Fibroblast of skin of right biceps (primary cell): ENCODE results near the gene NOP16.
"Not testable (repeated sequence)": the region's sequence is repeated elsewhere in the genome, so short reads cannot be mapped to it uniquely, and the experiment has no call there.

Experiments used
- DNase-seq: peaks from one replicate; pipeline ENCODE4 v3.0.0-alpha.2; 2013

NOP16 gene

DNA sequence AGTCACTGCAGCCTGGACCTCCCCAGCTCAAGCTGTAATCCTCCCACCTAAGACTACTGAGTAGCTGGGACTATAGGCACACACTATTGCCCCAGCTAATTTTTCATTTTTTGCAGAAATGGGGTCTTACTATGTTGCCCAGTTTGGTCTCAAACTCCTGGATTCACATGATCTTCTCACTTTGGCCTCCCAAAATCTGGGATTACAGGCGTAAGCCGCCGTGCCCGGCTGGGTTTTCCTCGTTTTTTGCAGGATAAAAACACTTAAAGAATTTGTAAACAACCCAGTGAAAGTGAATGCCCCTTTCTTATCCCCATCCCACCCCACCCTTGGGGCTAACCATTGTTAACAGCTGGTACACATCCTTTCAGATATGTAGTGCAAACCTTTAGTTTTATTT is 20.2 kb upstream of the NOP16 start:
- DNase-seq, result no peak

DNA sequence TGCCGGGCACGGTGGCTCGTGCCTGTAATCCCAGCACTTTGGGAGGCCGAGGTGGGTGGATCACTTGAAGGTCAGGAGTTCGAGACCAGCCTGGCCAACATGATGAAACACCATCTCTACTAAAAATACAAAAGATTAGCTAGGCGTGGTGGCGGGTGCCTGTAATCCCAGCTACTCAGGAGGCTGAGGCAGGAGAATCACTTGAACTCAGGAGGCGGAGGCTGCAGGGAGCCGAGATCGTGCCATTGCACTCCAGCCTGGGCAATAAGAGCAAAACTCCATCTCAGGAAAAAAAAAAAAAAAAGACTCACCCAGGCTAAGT is 19.8 kb upstream of the NOP16 start:
- not testable (repeated sequence) for DNase-seq

DNA sequence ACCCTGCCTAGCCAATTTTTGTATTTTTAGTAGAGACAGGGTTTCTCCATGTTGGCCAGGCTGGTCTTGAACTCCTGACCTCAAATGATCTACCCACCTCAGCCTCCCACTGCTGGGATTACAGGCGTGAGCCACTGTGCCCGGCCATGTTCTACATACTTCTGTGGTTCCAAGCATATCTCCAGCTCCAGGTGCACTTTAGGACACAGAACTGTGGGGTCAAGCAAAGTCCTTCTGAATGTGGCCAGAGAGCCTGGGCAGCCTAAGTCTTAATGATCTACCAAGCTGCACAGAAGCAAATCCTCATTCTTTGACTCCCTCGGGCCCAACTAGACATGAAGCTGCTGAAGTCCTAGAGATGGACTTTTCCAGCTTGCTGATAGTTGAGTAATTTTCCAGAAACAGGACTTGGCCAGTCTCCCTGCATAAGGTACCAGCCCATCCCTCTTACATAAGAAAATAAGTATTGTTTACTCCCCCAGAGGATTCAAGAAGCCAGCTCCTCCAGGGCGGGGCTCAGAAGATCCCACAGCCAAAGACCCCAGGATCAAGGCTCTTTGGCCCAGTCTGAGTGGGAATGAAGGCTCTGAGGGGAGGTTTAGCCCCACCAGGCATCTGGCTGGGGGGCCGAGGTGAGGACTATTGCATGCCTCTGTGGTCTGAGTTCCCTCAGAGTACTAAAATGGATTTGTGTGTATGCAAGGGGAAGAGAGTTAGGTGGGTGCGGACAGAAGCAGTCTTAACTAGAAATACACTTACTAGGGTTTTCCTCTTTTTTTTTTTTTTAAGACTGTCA is 19.3 kb upstream of the NOP16 start:
- DNase-seq, result no peak

DNA sequence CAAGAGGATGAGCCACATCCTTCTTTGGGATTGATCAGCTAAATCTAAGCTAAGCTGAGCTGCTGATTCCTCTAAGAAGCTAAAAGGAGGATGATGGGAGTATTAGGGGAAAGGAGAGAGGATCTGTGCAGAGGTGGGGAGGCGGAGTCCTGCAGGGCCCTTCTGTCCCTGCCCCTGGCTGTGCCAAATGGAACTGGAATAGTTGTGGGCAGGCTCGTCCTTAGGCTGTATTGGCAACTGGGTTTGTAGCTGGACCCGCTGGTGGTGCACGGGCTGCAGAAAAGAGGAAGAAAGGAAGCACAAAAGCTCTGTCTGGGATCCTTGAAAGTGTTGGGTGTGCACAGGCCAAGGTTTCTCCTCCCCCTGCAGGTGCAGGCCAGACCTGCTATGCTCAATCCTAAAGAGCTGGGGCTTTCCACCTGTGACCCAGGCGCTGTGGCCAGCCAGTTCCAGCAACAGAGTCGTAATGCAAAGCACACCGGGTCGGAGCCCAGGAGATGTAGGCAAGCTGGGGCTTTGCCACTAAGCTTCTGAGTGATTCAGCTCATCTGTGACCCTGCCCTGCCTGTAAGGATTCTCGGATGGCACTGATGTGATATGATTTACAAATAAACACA is 18.1 kb upstream of the NOP16 start:
- DNase-seq, result no peak

DNA sequence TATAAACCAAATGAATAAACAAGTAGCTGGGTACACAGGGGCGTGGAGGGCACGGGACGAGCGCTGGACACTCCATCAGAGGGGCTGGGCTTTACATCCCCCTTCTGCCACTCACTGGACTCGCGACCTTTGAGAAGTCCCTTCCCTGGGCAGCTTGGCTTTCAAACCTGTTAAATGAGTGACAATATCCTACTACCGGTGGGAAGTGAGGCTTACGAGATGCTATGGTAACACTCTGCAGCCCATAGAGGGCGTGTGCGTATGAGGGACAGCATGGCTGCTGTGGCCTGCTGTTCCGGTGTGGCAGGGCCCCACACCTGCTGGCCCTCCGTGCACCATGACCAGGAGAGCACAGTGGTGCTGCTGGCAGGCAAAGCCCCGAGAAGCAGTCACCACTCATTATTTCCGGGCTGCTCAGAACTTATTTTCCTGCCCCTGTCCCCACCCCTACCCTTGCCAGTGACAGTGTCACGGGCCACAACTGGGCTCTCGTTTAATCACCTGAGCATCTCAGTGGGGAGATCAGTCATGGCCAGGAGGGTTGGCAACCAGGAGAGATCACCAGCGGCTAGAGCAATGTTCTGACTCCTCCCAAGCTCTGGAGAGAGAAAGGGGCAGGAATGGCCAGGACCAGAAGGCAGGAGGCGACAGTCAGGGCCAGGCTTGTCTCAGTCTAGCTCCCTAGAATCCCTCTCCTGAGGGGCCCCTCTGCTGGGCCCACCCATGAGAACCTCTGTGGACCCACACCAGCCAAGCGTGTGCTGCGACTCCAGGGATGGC is 17.4 kb upstream of the NOP16 start:
- DNase-seq, result no peak

DNA sequence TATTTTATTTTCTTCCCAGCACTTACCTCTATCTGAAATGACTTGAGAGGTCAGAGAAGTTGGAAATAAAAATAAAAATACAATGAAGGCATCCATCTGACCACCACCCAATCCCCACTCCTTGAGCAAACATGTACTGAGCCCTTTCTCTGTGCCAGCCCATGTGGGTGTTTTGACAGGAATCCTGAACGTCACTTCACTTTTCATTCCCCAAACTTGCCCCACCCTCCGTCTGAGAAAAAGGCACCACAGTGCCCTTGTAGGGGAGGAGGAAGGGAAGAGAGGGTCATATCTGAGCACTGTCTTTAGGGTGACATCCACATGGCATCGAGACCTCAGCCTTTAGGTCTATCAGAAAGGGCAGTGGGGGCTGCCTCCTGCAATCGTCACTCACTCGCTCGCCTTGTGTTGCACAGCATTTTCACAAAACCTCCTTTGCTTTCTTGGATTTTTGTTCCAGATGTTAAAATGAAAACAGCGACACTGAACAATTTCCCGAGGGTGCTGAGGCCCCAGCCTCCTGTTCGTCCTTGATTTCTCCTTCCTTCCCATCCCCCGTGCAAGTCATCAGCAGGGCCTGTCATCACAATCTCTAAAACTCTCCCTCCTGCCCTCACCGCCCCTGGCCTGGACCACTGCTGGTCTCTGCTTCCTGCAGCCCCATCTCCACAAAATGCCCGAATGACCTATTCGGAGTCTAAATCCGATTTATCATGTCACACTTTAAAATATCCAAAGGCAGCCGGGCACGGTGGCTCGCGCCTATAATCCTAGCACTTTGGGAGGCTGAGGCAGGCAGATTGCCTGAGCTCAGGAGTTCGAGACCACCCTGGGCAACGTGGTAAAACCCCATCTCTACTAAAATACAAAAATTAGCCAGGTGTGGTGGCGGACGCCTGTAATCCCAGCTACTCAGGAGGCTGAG is 13.1 kb upstream of the NOP16 start:
- DNase-seq, result no peak

DNA sequence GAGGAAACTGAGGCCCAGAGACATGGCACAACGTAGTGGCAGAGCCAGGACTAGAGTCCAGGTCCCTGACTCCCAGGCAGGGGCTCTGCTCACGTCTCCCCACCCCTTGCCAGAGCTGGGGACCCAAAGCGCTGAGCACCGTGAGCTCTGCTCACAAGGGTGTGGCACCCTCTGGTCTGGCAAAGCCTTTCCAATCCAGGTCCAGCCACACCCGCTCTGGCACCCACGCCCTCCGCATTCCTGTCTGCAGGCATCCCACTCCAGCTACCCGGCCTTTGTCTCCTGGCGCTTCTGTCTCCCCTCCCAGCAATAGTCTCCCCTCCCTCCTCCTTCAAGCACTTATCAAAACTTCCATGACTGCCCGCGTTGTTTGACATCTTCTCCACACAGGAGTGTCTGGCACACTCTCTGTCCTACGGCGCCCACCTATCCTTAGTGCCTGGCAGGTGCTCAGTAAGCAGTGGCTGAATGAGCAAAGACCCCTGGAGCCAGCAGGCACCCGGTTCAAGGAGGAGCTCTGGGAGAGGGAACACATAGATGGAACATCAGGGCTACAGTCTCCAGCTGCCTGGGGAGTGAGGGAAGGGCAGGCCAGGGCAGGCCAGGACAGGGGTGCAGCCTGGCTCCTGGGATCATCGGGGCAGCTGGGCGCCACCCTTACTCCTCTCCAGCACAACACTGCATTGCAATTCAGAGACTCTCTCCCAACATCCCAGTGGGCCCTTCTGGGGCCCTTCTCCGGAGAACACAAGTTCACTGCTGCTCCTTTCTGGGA is 12.2 kb upstream of the NOP16 start:
- DNase-seq, result no peak

DNA sequence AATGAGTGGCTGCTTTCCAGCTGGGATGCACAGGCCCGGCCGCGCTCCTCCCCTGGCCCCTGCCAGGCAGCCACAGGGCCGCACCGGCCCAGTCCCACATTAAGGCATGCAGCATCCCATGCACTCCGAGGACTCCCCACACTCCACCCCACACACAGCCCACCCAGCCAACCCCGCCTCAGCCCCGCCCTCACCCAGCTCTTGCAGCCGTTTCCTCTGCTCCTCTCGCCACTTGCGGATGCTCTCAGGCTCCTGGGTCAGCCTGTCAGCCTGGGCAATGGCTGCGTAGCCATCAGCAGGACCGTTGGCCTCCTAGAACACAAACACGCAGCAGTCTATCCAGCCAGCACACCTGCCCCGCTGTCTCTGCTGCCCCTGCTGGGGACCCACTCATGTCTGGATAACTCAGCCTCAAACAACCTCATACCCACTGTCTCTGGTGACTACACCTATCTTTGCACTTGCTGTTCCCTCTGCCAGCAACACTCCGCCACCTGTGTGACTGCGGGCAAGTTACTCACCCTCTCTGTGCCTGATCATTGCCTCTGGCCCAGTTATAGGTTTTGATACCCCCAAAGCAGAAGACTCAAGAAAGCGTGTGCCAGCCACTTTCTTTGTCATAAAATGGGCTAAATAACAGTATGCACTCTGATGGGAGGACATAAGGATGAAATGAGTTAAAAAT is 9.5 kb upstream of the NOP16 start:
- no peak for DNase-seq

DNA sequence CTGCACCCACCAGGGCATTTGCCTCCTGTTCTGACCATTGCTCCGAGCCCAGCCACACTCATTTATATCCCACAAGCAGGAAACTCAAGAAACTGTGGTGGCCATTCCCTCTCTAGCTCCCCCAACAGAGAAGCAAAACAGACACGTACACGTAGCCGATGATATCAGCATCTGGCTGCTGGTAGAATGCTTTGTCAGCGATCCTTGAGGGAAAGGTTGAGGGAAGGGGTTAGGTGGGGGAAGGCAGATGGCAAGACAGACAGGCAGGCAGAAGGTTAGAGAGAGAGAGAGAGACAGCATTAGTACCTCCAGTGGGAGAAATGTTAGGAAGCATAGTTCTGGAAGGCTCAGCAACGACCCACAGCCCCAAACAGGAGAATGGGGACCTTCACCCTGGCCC is 7.9 kb upstream of the NOP16 start:
- peak; percentile 43 for DNase-seq

DNA sequence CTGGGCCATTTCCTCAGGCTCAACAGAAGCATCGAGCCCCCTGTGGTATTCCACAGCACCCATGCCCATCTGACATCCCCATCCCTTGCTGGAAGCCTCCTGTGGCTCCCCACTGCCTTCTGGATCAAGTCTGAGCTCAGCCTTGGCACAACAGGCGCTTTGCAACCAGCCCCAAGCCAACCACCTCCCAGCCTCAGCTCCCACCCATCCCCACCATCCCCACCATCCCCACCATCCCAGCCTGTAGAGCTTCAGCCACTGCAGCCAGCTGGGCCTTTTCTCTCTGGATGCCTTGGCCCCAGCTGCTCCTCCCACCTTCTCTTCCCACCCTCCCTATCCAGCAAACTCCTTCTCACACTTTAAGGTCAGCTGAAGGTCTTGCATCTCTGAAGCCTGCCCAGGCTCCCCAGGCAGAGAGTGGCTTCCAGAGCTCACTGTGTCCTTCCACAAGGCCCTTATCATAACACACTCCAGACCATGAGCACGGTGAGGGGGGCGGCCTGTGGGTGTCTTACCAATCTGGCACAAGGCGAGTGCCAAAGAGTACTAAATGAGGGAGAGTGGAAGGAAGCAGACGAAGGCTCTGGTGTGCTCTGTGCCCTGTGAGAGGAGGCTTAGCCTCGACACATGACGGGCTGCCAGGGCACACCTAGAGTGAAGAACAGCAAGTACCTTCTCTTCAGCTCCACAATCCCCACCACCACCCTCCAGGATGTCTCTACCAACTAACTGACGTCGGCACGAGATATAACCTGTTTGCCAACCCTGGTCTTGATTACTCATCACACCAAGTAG is 6.7 kb upstream of the NOP16 start:
- no peak for DNase-seq

DNA sequence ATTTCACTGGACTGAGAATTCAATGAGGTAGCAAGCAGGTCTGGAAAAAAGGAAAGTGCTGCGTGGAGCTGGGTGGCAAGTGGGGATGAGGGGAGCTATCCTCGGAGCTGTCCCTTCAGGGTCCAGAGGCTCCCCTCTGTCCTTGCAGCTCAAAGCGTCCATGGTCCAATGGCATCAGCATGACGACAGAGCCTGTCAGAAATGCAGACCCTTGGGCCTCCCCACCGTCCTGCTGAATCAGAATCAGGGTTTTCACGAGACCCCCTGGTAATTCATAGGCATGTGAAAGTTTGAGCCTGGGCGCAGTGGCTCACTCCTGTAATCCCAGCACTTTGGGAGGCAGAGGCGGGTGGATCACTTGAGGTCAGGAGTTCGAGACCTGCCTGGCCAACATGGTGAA is 5.7 kb upstream of the NOP16 start:
- DNase-seq, result no peak

DNA sequence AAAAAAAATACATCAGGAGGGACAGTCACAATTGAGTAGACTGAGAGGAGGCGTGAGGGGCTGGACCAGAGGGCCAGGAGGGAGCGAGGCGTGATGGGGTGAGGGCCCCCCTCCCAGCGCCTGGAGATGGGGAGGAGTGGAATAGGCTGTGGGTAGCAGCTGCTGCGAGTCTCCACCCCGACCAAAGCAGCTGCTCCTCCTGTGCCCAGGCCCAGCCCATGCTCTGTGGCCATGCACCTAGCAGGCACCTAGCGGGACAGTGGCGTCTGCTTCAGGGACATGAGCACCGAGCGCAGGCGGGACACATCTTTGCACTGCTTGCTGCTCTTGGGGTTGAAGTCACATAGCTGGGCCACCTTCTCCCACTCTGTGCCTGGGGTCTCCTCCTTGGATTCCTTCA is 4.1 kb upstream of the NOP16 start:
- DNase-seq, result no peak

DNA sequence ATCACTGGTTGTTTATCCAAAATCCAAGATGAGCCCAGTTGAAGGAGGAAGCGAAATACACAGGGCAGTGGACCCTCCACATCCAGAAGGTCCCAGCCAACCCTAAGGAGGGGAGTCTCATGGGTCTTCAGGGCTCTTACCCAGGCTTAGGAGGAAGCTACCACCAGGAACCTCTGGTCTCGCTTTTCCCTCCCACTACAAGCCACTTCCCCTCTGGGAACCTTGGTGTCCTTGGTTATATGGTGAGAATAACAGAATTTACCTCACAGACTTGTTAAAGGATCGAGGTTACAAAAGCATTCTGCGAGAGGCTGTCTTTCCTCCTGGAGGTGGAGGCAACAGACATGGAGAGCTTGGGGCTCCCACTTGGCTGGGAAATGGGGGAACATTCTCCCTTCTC is 3.6 kb upstream of the NOP16 start:
- DNase-seq, result no peak

DNA sequence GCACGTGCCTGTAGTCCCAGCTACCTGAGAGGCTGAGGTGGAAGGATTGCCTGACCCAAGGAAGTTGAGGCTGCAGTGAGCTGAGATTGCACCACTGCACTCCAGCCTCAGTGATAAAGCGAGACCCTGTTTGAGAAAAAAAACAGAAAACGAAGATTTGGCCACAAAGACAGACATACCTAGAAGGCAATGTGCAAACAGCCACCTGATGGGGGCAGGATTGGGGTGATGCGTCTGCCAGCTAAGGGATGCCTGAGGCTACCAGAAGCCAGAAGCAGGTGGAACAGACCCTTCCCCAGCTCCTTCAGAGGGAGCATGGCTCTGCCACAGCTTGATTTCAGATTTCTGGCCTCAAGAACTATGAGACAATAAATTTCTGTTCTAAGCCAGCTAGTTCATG is 3.1 kb upstream of the NOP16 start:
- no peak for DNase-seq

DNA sequence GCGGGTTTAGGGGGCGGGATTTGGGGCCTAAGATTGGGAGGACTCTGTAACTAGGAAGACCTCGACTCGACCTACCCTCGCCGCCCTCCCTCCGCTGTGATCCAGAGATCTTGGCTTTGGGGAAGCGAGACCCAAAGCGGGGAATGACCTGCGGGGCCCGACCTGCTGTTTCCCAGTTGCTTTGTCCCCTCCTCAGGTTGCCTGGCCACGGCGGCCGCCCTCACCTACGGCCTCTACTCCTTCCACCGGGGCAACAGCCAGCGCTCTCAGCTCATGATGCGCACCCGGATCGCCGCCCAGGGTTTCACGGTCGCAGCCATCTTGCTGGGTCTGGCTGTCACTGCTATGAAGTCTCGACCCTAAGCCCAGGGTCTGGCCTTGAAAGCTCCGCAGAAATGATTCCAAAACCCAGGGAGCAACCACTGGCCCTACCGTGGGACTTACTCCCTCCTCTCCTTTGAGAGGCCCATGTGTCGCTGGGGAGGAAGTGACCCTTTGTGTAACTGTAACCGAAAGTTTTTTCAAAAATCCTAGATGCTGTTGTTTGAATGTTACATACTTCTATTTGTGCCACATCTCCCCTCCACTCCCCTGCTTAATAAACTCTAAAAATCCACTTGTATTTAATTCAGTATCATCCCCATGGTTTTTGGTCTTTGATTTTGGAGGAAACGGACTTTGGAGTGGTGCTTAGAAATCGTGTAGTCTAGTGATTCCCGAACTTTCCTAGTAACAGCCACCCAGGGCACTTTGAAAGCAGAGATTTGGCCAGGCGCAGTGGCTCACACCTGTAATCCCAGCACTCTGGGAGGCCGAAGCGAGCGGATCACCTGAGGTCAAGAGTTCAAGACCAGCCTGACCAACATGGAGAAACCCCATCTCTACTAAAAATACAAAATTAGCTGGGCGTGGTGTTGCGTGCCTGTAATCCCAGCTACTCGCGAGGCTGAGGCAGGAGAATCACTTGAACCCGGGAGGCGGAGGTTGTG is 1.0 kb upstream of the NOP16 start:
- DNase-seq, result no peak

DNA sequence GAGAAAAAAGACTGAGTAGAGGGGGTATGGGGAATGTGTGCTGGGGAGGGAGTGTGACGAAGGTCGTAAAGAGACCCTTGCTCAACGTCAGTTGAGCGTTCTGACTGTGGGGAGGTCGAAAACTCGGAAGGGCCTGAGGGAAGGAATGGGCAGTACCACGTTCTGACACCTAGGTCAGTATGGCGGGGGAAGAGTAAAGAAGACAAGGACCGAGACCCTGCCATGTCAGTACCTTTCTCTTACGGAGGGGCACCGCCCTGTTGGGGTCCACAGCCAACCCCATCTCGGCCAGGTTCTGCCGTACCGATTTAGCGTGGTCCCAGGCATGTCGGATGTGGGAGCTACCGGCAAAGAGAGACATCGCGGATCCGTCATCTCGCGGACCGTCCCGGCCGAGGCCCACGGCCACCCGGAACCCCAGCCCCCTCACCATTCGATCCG is 375 bp downstream of the NOP16 start:
- no peak for DNase-seq

DNA sequence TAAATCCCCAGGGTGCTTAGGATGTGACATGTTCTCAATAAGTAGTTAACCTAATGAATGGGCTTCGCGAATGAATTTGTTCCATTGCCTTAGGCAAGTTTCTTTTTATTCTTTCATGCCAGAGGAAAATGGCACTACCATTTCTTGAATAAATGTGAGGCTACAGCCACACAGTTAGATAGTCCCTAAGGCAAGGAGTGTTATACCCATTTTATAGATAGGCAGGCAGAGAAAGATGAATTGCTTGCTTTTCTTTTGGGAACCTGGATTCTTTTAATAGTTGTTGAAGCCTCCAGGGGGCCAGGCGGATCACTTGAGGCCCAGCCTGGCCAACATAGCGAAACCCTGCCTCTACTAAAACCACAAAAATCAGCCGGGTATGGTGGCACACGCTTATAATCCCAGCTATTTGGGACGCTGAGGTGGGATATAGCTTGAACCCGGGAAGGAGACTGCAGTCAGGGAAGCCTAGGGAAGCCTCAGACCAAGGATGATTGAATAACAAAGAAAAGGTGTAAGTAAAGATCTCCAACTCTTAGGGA is 943 bp downstream of the NOP16 start:
- no peak for DNase-seq

DNA sequence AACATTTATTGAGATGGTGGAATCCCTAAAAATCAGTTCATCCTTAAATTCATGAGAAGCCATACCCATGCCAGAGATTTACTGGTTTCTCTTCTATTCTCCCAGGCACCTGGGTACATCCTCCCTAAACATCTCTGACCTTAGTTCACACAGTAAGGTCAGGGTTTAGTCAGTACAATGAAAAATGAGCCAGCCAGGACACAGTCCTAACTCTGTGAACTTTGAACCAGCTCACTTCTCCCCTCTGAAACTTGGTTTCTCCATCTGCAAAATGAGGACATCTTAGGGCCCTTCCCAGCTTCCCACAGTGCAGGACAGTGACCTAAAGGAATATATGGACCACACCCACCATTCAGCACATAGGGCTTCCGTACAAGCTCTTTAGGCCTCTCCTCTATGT is 1.9 kb downstream of the NOP16 start:
- DNase-seq, result no peak

DNA sequence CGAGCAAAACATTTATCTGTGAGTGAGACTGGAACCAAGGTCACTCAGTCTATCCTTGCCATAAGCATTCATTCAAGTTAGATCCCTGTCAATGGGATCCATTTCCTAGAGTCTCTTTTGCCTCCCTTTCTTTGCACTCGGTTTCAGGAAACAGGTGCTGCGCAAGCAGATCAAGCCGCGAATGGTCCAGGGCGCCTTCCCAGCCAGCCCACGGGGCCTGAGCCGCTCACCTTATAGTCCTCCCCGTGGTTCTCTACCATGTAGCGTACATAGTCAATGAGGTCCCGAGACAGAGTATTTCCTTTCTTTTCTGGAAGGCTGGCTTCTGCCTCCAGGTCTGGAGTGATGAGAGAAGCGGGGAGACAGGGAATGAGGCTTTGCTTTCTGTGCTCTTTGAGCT is 3.4 kb downstream of the NOP16 start:
- DNase-seq, result no peak
